Measurements from ENCODE around the gene AOPEP.

AOPEP gene

DNA sequence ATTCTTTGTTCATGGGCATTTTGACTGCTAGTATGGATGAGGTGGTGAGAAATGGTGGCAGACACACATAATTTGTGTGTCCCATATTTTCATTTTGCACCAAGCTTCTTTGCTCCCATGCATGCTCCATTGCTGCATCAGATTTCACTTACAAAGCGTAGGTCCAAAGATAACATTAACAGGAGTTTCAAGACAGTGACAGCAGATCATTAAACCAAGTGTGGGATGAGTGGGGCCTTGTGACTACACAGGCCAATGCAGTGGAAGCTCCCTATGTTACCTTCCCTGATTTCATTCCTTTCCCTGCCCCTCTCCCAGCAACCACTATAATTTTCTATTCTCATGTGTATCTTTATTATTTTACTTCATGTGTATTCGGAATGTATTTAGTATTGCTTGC, 142.0 kb downstream of the AOPEP start:
- in situ Hi-C loops (cut with MboI; ENCODE audit: low sequenced_read_pairs, unreplicated experiment): no loop called here
- no peak for DNase-seq (ENCODE audit: low spot score)
- TF ChIP-seq CTCF (IDR thresholded peaks at IDR 0.05; ENCODE audit: borderline replicate concordance, control extremely low read depth, extremely low read depth, insufficient read depth, missing control alignments): no peak

DNA sequence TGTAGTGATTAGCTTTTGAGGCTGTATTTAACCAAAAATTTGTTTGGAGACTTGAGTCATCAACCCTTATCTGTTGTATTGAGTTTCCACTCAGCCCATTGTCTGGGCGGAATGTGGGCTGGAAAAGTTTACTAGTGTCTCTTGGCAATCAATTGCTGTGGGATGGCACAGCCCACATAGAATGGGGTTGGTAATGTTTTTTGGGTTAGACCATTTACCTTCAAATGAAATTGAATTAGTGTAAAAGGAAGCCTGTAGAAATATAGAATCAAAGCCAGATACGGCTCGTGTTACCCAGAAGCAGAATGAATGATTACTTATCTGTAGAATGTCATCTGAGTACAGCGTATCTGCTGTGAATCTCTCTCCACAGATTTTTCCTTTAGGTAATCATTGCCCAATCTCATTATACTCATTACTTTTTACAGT, 142.9 kb downstream of the AOPEP start:
- TF ChIP-seq CTCF (IDR thresholded peaks at IDR 0.05; ENCODE audit: borderline replicate concordance, control extremely low read depth, extremely low read depth, insufficient read depth, missing control alignments): no peak
- in situ Hi-C loops (cut with MboI; ENCODE audit: low sequenced_read_pairs, unreplicated experiment): no loop called here

GRCh38 chr9:94870465-94870792, 143.9 kb downstream of the AOPEP start:
- DNase-seq (ENCODE audit: low spot score): no peak
- in situ Hi-C loops (cut with MboI; ENCODE audit: low sequenced_read_pairs, unreplicated experiment): no loop called here
- no peak for TF ChIP-seq CTCF (IDR thresholded peaks at IDR 0.05; ENCODE audit: borderline replicate concordance, control extremely low read depth, extremely low read depth, insufficient read depth, missing control alignments)

More for the DNA sequence above, 142.9 kb downstream of the AOPEP start:
- DNase-seq (ENCODE audit: low spot score): no peak

DNA sequence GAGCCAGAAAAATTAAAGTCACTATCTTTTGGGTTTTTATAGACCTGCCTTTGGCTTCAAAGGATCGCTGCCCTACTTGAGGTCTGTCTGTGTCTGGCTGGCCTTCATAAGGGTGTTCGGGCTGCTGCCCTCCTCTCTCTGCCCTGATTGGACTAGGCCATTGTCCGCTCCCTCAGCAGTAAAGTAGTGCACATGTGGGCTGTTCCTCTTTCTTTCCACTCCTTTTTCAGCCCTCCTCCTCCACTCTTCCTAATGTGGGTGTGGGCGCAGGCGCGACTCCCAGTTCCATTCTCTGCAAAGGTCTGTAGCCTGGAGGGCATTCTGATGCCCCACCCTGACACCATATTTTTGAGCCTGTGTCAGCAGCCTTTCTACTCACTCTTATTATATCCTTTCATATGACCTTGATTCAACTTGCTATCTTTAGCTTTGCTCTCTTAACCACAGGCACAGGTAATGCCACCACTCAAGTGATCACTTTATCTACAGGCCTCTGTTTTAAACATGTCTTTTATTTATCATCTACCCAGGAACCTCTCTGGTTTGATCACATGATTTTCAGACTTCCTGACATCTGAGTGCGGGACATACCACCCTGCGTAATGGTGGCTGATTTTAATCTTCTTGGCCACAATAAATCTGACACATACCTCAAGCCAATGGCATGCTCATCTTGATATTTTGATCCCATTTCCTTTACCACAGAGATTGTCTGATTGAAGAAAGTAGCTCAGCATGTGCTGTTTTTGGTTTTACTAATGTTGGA, 144.5 kb downstream of the AOPEP start:
- no peak for TF ChIP-seq CTCF (IDR thresholded peaks at IDR 0.05; ENCODE audit: borderline replicate concordance, control extremely low read depth, extremely low read depth, insufficient read depth, missing control alignments)
- DNase-seq (ENCODE audit: low spot score): no peak
- in situ Hi-C loops (cut with MboI; ENCODE audit: low sequenced_read_pairs, unreplicated experiment): no loop called here

DNA sequence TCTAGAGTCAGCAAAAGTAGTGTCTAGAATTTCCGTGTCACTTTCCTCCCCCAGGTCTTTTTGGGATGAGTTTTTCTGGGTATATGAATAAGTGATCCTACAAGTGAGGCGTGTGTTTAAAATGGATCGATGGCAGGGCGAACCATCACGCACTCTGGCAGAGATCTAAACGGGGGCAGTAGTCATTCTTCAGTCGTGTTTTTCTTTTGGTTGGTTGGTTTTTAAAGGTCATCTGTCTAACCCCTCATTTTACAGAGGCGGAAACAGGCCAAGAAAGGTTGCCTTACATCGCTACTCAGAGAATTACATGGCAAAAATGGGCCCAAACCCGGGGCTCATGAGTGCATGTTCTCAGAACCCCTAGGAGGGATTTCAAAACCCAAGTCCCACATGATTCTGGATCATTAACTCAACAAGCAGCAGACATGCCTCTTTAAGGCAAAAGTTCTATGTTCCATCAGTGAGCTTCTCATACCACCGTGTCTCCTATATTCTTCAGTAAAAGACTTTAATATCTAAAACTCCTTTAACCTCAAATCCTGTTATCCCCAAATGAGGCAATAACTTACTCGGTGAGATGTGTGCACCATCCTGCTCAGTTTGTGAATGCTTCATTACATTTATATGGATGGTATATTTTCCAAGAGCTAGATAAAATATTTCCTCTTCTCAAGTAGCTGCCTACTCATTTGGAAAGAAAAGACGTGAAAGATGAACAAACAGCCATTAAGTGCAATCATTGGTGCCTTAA, 145.8 kb downstream of the AOPEP start:
- no peak for DNase-seq (ENCODE audit: low spot score)
- TF ChIP-seq CTCF (IDR thresholded peaks at IDR 0.05; ENCODE audit: borderline replicate concordance, control extremely low read depth, extremely low read depth, insufficient read depth, missing control alignments): no peak
- in situ Hi-C loops (cut with MboI; ENCODE audit: low sequenced_read_pairs, unreplicated experiment): no loop called here

DNA sequence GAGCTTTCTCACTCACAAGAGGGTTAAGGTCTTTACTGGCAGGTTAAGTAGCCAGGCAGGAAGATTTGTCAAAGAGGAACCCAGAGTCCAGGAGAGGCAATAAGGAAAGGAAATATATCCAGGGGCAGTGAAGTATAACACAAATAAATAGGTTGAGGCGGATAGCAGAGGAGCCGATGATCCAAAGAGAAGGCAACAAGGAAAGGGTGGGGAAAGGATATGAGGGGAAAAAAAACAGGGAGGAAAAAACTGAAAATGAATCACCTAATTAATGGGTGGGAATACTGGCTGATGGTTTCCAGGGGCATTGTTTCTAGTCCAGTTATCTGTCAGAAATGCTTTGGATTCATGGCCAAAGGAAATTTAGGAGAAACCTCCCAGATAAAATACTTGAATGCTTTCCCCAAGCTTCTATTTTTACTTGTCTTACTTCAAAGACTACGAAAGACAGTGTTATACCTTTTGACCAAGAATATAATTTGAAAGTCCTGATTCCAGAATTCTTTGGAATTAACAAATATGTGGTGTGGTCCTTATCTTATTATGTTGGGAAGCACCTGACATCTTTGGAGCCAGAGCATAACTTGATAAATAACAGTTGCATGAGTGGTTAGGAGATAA, 146.5 kb downstream of the AOPEP start:
- in situ Hi-C loops (cut with MboI; ENCODE audit: low sequenced_read_pairs, unreplicated experiment): no loop called here
- DNase-seq (ENCODE audit: low spot score): no peak

More for the DNA sequence above, 146.5 kb downstream of the AOPEP start:
- no peak for TF ChIP-seq CTCF (IDR thresholded peaks at IDR 0.05; ENCODE audit: borderline replicate concordance, control extremely low read depth, extremely low read depth, insufficient read depth, missing control alignments)
